Activated naive CD8-positive, alpha-beta T cell treated with anti-CD3 and anti-CD28 coated beads, Interleukin-2, amount 50 U/mL, for 24 hours (primary cell): ENCODE measurements around the gene ZFHX2.

Source experiments
- ATAC-seq: fragments of 150-1000 bp; cut with Tn5 transposase; one replicate; pipeline ENCODE4 v1.10.0; 2021
- DNase-seq: peaks from one replicate; pipeline ENCODE4 v3.0.0; 2021
- H3K27ac Mint-ChIP-seq: one replicate; pipeline ENCODE4 v1.8.0; 2021; ENCODE audit warnings: mild to moderate bottlenecking, mixed read lengths
- H3K27me3 Mint-ChIP-seq: one replicate; pipeline ENCODE4 v1.8.0; 2021; ENCODE audit warnings: mixed read lengths
- H3K36me3 Mint-ChIP-seq: one replicate; pipeline ENCODE4 v1.8.0; 2021; ENCODE audit warnings: low read depth, mixed read lengths
- H3K4me1 Mint-ChIP-seq: one replicate; pipeline ENCODE4 v1.8.0; 2021; ENCODE audit warnings: mixed read lengths
- H3K4me3 Mint-ChIP-seq: one replicate; pipeline ENCODE4 v1.8.0; 2021; ENCODE audit warnings: mild to moderate bottlenecking, moderate library complexity, mixed read lengths
- H3K9me3 Mint-ChIP-seq: one replicate; pipeline ENCODE4 v1.8.0; 2021; ENCODE audit warnings: mixed read lengths

ZFHX2 gene

GRCh38 chr14:23531391-23531790 lies 20.2 kb downstream of the ZFHX2 start:
- Mint-ChIP-seq H3K4me1 (no peaks in the 10 kb centered on the region), H3K27ac (no peak overlapping the region), H3K9me3 (no peaks in the 10 kb centered on the region), H3K4me3 (no peak overlapping the region), H3K27me3 (no peaks in the 10 kb centered on the region), H3K36me3 (no peaks in the 10 kb centered on the region)
- no peak for ATAC-seq
- no peak for DNase-seq

- no peak overlapping the region for H3K4me3 Mint-ChIP-seq
- no peaks in the 10 kb centered on the region for H3K4me1 Mint-ChIP-seq
- ATAC-seq (no peak), DNase-seq (no peak)
- no peaks in the 10 kb centered on the region for H3K36me3 Mint-ChIP-seq
- H3K27ac Mint-ChIP-seq, result no peak overlapping the region
- no peaks in the 10 kb centered on the region for H3K27me3 Mint-ChIP-seq
- H3K9me3 Mint-ChIP-seq, result no peaks in the 10 kb centered on the region
These were observed 21.1 kb downstream of the ZFHX2 start for GRCh38 chr14:23530375-23531055.

- Mint-ChIP-seq H3K9me3 (no peaks in the 10 kb centered on the region), H3K27ac (no peak overlapping the region), H3K27me3 (no peaks in the 10 kb centered on the region), H3K4me1 (no peaks in the 10 kb centered on the region), H3K4me3 (no peak overlapping the region), H3K36me3 (no peaks in the 10 kb centered on the region)
- DNase-seq, result no peak
- ATAC-seq, result no peak
These were observed 22.5 kb downstream of the ZFHX2 start for GRCh38 chr14:23529016-23529415.

GRCh38 chr14:23528555-23528954 lies 23.0 kb downstream of the ZFHX2 start:
- Mint-ChIP-seq H3K9me3 (no peaks in the 10 kb centered on the region), H3K36me3 (no peaks in the 10 kb centered on the region), H3K4me1 (no peaks in the 10 kb centered on the region), H3K4me3 (no peak overlapping the region), H3K27ac (no peak overlapping the region), H3K27me3 (no peaks in the 10 kb centered on the region)
- ATAC-seq (no peak), DNase-seq (no peak)

GRCh38 chr14:23525611-23526010 lies 26.0 kb downstream of the ZFHX2 start:
- H3K36me3 Mint-ChIP-seq, result no peaks in the 10 kb centered on the region
- no peaks in the 10 kb centered on the region for H3K9me3 Mint-ChIP-seq
- DNase-seq, result no peak
- no peak for ATAC-seq
- no peaks in the 10 kb centered on the region for H3K4me1 Mint-ChIP-seq
- H3K27me3 Mint-ChIP-seq, result no peaks in the 10 kb centered on the region
- H3K27ac Mint-ChIP-seq, result no peak overlapping the region
- no peak overlapping the region for H3K4me3 Mint-ChIP-seq

- no peak overlapping the region for H3K27ac Mint-ChIP-seq
- no peaks in the 10 kb centered on the region for H3K36me3 Mint-ChIP-seq
- no peak overlapping the region for H3K4me3 Mint-ChIP-seq
- no peak for ATAC-seq
- no peaks in the 10 kb centered on the region for H3K4me1 Mint-ChIP-seq
- H3K9me3 Mint-ChIP-seq, result no peaks in the 10 kb centered on the region
- H3K27me3 Mint-ChIP-seq, result no peaks in the 10 kb centered on the region
- no peak for DNase-seq
These were observed 26.6 kb downstream of the ZFHX2 start for GRCh38 chr14:23524954-23525353.

GRCh38 chr14:23523229-23524016 lies 28.1 kb downstream of the ZFHX2 start:
- Mint-ChIP-seq H3K9me3 (no peaks in the 10 kb centered on the region), H3K4me3 (no peak overlapping the region), H3K27ac (no peak overlapping the region), H3K36me3 (no peaks in the 10 kb centered on the region), H3K4me1 (no peaks in the 10 kb centered on the region), H3K27me3 (no peaks in the 10 kb centered on the region)
- ATAC-seq, result no peak
- no peak for DNase-seq

GRCh38 chr14:23522643-23523198 lies 28.8 kb downstream of the ZFHX2 start:
- Mint-ChIP-seq H3K36me3 (no peaks in the 10 kb centered on the region), H3K27ac (no peak overlapping the region), H3K4me1 (no peaks in the 10 kb centered on the region), H3K4me3 (no peak overlapping the region), H3K27me3 (no peaks in the 10 kb centered on the region), H3K9me3 (no peaks in the 10 kb centered on the region)
- DNase-seq (no peak), ATAC-seq (no peak)

- DNase-seq (no peak), ATAC-seq (no peak)
- H3K4me3 Mint-ChIP-seq, result no peak overlapping the region
- no peaks in the 10 kb centered on the region for H3K4me1 Mint-ChIP-seq
- no peaks in the 10 kb centered on the region for H3K36me3 Mint-ChIP-seq
- H3K27me3 Mint-ChIP-seq, result no peaks in the 10 kb centered on the region
- H3K27ac Mint-ChIP-seq, result no peak overlapping the region
- H3K9me3 Mint-ChIP-seq, result no peaks in the 10 kb centered on the region
These were observed 29.6 kb downstream of the ZFHX2 start for GRCh38 chr14:23521785-23522640.

GRCh38 chr14:23520899-23521533 lies 30.5 kb downstream of the ZFHX2 start:
- no peaks in the 10 kb centered on the region for H3K4me1 Mint-ChIP-seq
- H3K36me3 Mint-ChIP-seq, result no peaks in the 10 kb centered on the region
- no peak overlapping the region for H3K27ac Mint-ChIP-seq
- ATAC-seq (no peak), DNase-seq (no peak)
- H3K9me3 Mint-ChIP-seq, result no peaks in the 10 kb centered on the region
- H3K4me3 Mint-ChIP-seq, result no peak overlapping the region
- H3K27me3 Mint-ChIP-seq, result no peaks in the 10 kb centered on the region

- Mint-ChIP-seq H3K4me3 (no peak overlapping the region), H3K27me3 (no peaks in the 10 kb centered on the region), H3K27ac (no peak overlapping the region), H3K4me1 (no peaks in the 10 kb centered on the region), H3K9me3 (no peaks in the 10 kb centered on the region), H3K36me3 (no peaks in the 10 kb centered on the region)
- DNase-seq (no peak), ATAC-seq (no peak)
These were observed 32.9 kb downstream of the ZFHX2 start for GRCh38 chr14:23518709-23519108.

GRCh38 chr14:23517650-23518326 lies 33.8 kb downstream of the ZFHX2 start:
- H3K9me3 Mint-ChIP-seq, result no peaks in the 10 kb centered on the region
- no peaks in the 10 kb centered on the region for H3K36me3 Mint-ChIP-seq
- H3K4me1 Mint-ChIP-seq, result no peaks in the 10 kb centered on the region
- H3K27ac Mint-ChIP-seq, result no peak overlapping the region
- DNase-seq (no peak), ATAC-seq (no peak)
- H3K27me3 Mint-ChIP-seq, result no peaks in the 10 kb centered on the region
- no peak overlapping the region for H3K4me3 Mint-ChIP-seq

GRCh38 chr14:23514644-23514957 lies 37.0 kb downstream of the ZFHX2 start:
- DNase-seq (no peak), ATAC-seq (no peak)
- peaks cover 6% of the 10 kb centered on the region for H3K4me1 Mint-ChIP-seq
- H3K27ac Mint-ChIP-seq, result no peak overlapping the region
- H3K36me3 Mint-ChIP-seq, result no peaks in the 10 kb centered on the region
- H3K4me3 Mint-ChIP-seq, result no peak overlapping the region
- no peaks in the 10 kb centered on the region for H3K9me3 Mint-ChIP-seq
- no peaks in the 10 kb centered on the region for H3K27me3 Mint-ChIP-seq
